Mesendoderm (in vitro differentiated cells): ENCODE data around the gene SLC2A6.

ENCODE experiments used
- DNase-seq: peaks from one replicate; pipeline ENCODE4 v3.0.0; 2013
- H2AK5ac ChIP-seq: 2 replicates; pipeline ENCODE4 v1.6.1; 2013; ENCODE audit warnings: low read length, inconsistent platforms
- H2BK120ac ChIP-seq: 2 replicates; pipeline ENCODE4 v1.6.1; 2013; ENCODE audit warnings: low read depth, mild to moderate bottlenecking, low read length, moderate library complexity, mixed read lengths
- H2BK15ac ChIP-seq: replicated peaks from 2 replicates; pipeline ENCODE4 v1.6.1; 2013; ENCODE audit warnings: low read depth, mild to moderate bottlenecking, moderate library complexity
- H2BK5ac ChIP-seq: 2 replicates; pipeline ENCODE4 v1.6.1; 2013; ENCODE audit warnings: low read length, inconsistent platforms
- H3K18ac ChIP-seq: 2 replicates; pipeline ENCODE4 v1.6.1; 2013; ENCODE audit warnings: mild to moderate bottlenecking, low read length, mixed read lengths
- H3K23ac ChIP-seq: one replicate; pipeline ENCODE4 v1.6.1; 2013; ENCODE audit warnings: low read length
- H3K27ac ChIP-seq: 2 replicates; pipeline ENCODE4 v1.5.1; 2013; ENCODE audit warnings: low read depth, mild to moderate bottlenecking, inconsistent platforms, low read length, moderate library complexity
- H3K27me3 ChIP-seq: 2 replicates; pipeline ENCODE4 v1.6.1; 2013; ENCODE audit warnings: low read length, control low read depth, mild to moderate bottlenecking, inconsistent platforms; ENCODE audit not compliant: insufficient read depth, poor library complexity
- H3K36me3 ChIP-seq: 2 replicates; pipeline ENCODE4 v1.6.1; 2013; ENCODE audit warnings: low read length, inconsistent platforms; ENCODE audit not compliant: control insufficient read depth, insufficient read depth
- H3K4ac ChIP-seq: one replicate; pipeline ENCODE4 v1.6.1; 2013; ENCODE audit warnings: low read depth, mild to moderate bottlenecking, low read length, moderate library complexity
- H3K4me1 ChIP-seq: 2 replicates; pipeline ENCODE4 v1.6.1; 2013; ENCODE audit warnings: low read depth, low read length, inconsistent platforms; ENCODE audit not compliant: control insufficient read depth
- H3K4me2 ChIP-seq: 2 replicates; pipeline ENCODE4 v1.6.1; 2013; ENCODE audit warnings: low read length
- H3K4me3 ChIP-seq: 2 replicates; pipeline ENCODE4 v1.5.1; 2013; ENCODE audit warnings: mild to moderate bottlenecking, low read length
- H3K56ac ChIP-seq: one replicate; pipeline ENCODE4 v1.6.1; 2013; ENCODE audit warnings: low read length
- H3K79me1 ChIP-seq: 2 replicates; pipeline ENCODE4 v1.6.1; 2013; ENCODE audit warnings: low read length, inconsistent platforms
- H3K79me2 ChIP-seq: 2 replicates; pipeline ENCODE4 v1.6.1; 2013; ENCODE audit warnings: mild to moderate bottlenecking, low read length; ENCODE audit not compliant: control insufficient read depth, insufficient read depth
- H3K9ac ChIP-seq: 2 replicates; pipeline ENCODE4 v1.6.1; 2013; ENCODE audit warnings: low read length, inconsistent platforms
- H4K5ac ChIP-seq: one replicate; pipeline ENCODE4 v1.6.1; 2013; ENCODE audit warnings: low read length
- H4K8ac ChIP-seq: one replicate; pipeline ENCODE4 v1.6.1; 2013; ENCODE audit warnings: low read depth, mild to moderate bottlenecking, control low read depth, low read length, moderate library complexity
- WGBS: extraction: QIAGEN DNeasy Blood & Tissue Kit; methylation state at CpG from one replicate; pipeline ENCODE4 v1.1.7; 2013; ENCODE audit warnings: low lambda C conversion rate, missing lambda C conversion rate; ENCODE audit not compliant: insufficient coverage; ENCODE audit errors: extremely low coverage; 5-methylcytosine and 5-hydroxymethylcytosine counted together

The SLC2A6 gene

GRCh38 chr9:133508046-133508445 is 29.1 kb upstream of the SLC2A6 start:
- Histone ChIP-seq H3K4me2 (no peak overlapping the region), H4K5ac (no peak overlapping the region), H2BK120ac (no peak overlapping the region), H3K27me3 (no peaks in the 10 kb centered on the region), H3K4ac (no peak overlapping the region), H3K79me2 (no peaks in the 10 kb centered on the region), H4K8ac (no peak overlapping the region), H3K9ac (no peak overlapping the region), H3K4me3 (no peak overlapping the region), H2BK15ac (no peak overlapping the region), H2AK5ac (no peak overlapping the region), H3K56ac (peak overlapping the region; percentile 44), H3K18ac (no peak overlapping the region), H3K79me1 (no peaks in the 10 kb centered on the region), H3K27ac (no peak overlapping the region), H2BK5ac (no peak overlapping the region), H3K36me3 (no peaks in the 10 kb centered on the region), H3K23ac (no peak overlapping the region), H3K4me1 (peaks cover 7% of the 10 kb centered on the region)
- WGBS, result no CpG with 5 or more reads among the region's 8 CpGs
- DNase-seq, result no peak

- DNase-seq, result no peak
- H2BK15ac ChIP-seq, result no peak overlapping the region
- H3K36me3 ChIP-seq, result no peaks in the 10 kb centered on the region
- no peak overlapping the region for H3K4me3 ChIP-seq
- no peaks in the 10 kb centered on the region for H3K79me2 ChIP-seq
- no peak overlapping the region for H3K4me2 ChIP-seq
- no peak overlapping the region for H3K18ac ChIP-seq
- H3K27me3 ChIP-seq, result no peaks in the 10 kb centered on the region
- peak overlapping the region; percentile 44 for H3K56ac ChIP-seq
- no CpG with 5 or more reads among the region's 24 CpGs for WGBS
- no peak overlapping the region for H2BK5ac ChIP-seq
- H4K8ac ChIP-seq, result no peak overlapping the region
- no peak overlapping the region for H3K27ac ChIP-seq
- H2BK120ac ChIP-seq, result no peak overlapping the region
- no peak overlapping the region for H3K9ac ChIP-seq
- H3K23ac ChIP-seq, result no peak overlapping the region
- no peak overlapping the region for H3K4ac ChIP-seq
- peaks cover 4% of the 10 kb centered on the region for H3K4me1 ChIP-seq
- no peak overlapping the region for H4K5ac ChIP-seq
- no peak overlapping the region for H2AK5ac ChIP-seq
- no peaks in the 10 kb centered on the region for H3K79me1 ChIP-seq
These were observed 28.5 kb upstream of the SLC2A6 start for GRCh38 chr9:133507246-133507965.

GRCh38 chr9:133506653-133507038 is 27.7 kb upstream of the SLC2A6 start:
- Histone ChIP-seq H3K18ac (no peak overlapping the region), H3K4ac (no peak overlapping the region), H3K4me3 (no peak overlapping the region), H4K5ac (no peak overlapping the region), H2BK15ac (no peak overlapping the region), H3K4me2 (no peak overlapping the region), H3K23ac (no peak overlapping the region), H3K56ac (no peak overlapping the region), H3K4me1 (peaks cover 4% of the 10 kb centered on the region), H4K8ac (no peak overlapping the region), H3K36me3 (no peaks in the 10 kb centered on the region), H2AK5ac (no peak overlapping the region), H3K79me2 (no peaks in the 10 kb centered on the region), H2BK120ac (no peak overlapping the region), H3K27ac (no peak overlapping the region), H3K27me3 (no peaks in the 10 kb centered on the region), H3K9ac (no peak overlapping the region), H2BK5ac (no peak overlapping the region), H3K79me1 (no peaks in the 10 kb centered on the region)
- WGBS, result no CpG with 5 or more reads among the region's 18 CpGs
- no peak for DNase-seq

DNA sequence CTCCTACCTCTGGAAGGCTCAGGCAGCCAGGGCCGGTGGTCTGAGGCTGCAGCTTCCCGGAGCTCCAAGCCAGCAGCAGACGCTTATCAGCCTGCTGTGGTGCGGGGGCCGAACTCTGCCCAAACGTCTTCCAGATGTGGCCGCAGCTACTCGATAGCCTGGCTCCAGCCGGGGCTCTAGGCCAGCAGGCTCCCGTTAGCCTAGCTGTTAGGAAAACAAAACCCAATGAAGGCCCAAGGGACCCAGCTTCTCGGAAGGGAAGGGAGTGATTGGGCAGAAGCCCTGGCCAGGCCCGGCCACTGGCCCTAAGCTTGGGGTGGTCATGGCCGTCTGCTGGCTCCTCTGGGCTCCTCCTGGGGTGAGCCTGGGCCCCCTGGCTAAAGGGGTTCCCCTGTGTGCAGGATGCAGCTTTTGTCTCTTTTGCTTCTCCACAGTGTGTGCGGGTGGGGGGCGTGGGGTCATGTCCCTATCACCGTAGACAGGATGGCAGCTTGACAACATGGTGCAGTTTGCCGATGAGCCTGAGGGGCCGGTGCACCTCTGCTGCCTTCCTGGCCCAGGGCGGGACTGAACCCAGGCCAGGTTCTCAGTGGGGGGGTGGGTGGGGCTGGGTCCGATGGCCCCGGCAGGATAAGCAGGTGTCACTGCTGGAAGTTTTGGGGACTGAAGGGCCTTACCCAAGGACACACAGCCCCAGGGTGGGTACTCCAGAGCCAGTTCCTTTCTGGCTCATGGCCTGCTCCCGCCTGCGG is 27.2 kb upstream of the SLC2A6 start:
- Histone ChIP-seq H3K18ac (no peak overlapping the region), H2BK15ac (no peak overlapping the region), H2AK5ac (no peak overlapping the region), H3K27me3 (no peaks in the 10 kb centered on the region), H3K9ac (no peak overlapping the region), H4K5ac (no peak overlapping the region), H3K27ac (no peak overlapping the region), H3K79me2 (no peaks in the 10 kb centered on the region), H3K56ac (no peak overlapping the region), H3K4me3 (no peak overlapping the region), H2BK120ac (no peak overlapping the region), H3K4ac (no peak overlapping the region), H3K4me2 (no peak overlapping the region), H3K36me3 (no peaks in the 10 kb centered on the region), H3K4me1 (peaks cover 4% of the 10 kb centered on the region), H3K79me1 (no peaks in the 10 kb centered on the region), H4K8ac (no peak overlapping the region), H2BK5ac (no peak overlapping the region), H3K23ac (no peak overlapping the region)
- DNase-seq, result no peak
- WGBS, result no CpG with 5 or more reads among the region's 23 CpGs

DNA sequence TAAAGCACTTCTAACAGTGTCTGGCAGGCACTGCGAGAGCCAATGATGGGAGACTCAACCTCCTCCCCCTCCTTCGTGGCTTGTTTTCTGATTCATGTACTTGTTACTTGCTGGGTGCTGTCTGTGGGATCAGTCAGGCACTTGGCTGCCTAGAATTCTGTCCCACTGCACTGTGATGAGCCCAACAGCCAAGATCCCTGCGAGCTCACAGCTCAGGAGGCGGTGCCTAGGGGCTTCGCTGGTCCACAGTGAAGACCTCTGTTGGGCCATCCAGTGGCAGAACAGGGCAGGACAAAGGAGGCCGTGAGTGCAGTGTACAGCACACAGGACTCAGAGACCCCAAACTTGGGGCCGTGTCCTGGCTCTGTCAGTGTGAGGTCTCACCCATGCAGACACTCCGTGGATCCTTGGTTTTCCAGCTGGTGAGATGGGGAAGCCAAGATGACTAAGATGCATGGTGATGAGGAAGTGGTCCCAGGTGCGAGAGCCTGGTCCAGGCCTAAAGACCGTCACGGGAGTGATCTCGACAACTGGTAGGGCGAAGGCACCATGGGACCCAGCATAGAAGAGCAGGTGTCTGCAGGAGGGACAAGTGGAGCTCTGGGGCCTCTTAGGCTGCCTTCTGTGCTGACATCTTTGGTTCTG is 26.4 kb upstream of the SLC2A6 start:
- H2AK5ac ChIP-seq, result no peak overlapping the region
- H3K18ac ChIP-seq, result no peak overlapping the region
- no CpG with 5 or more reads among the region's 13 CpGs for WGBS
- no peak overlapping the region for H3K56ac ChIP-seq
- no peak overlapping the region for H4K5ac ChIP-seq
- no peaks in the 10 kb centered on the region for H3K36me3 ChIP-seq
- H3K79me1 ChIP-seq, result no peaks in the 10 kb centered on the region
- H3K4me2 ChIP-seq, result no peak overlapping the region
- H3K9ac ChIP-seq, result no peak overlapping the region
- no peak overlapping the region for H3K4me3 ChIP-seq
- no peak overlapping the region for H2BK15ac ChIP-seq
- no peak overlapping the region for H2BK120ac ChIP-seq
- H3K27me3 ChIP-seq, result no peaks in the 10 kb centered on the region
- H3K4ac ChIP-seq, result no peak overlapping the region
- H3K23ac ChIP-seq, result no peak overlapping the region
- H3K4me1 ChIP-seq, result peaks cover 4% of the 10 kb centered on the region
- no peak overlapping the region for H2BK5ac ChIP-seq
- no peaks in the 10 kb centered on the region for H3K79me2 ChIP-seq
- no peak for DNase-seq
- H4K8ac ChIP-seq, result no peak overlapping the region
- no peak overlapping the region for H3K27ac ChIP-seq
